Endometrial microvascular endothelial cells (primary cell): ENCODE data around the gene GAK. TPM values are rescaled to one million over a fixed set of nuclear protein-coding genes. Genes with fewer than 3 reads are reported as not detected.

Experiments
- in situ Hi-C: cut with HindIII; loops from 2 replicates; pipeline ENCODE4 v1.10.0; 2017; ENCODE audit warnings: low sequenced_read_pairs, low pct_unique_long_range_greater_than_20kb; ENCODE audit errors: inconsistent ontology term
- total RNA-seq: library from RNA; depleted of rRNA; stranded (reverse); fragments of >200 nt; gene quantifications from one replicate; pipeline ENCODE4 v1.2.3, GENCODE V29; 2015; ENCODE audit errors: inconsistent ontology term

Gene GAK
- total RNA-seq, 1 donor from 2014 or later = 79.9 TPM

GRCh38 chr4:898123-898522, 34.0 kb downstream of the GAK start:
- in situ Hi-C loops = no loop called here

GRCh38 chr4:896630-897029, 35.5 kb downstream of the GAK start:
- in situ Hi-C loops = no loop called here

- in situ Hi-C loops = no loop called here
These were observed 35.9 kb downstream of the GAK start for GRCh38 chr4:896216-896615.

GRCh38 chr4:895596-895995, 36.5 kb downstream of the GAK start:
- in situ Hi-C loops = no loop called here

GRCh38 chr4:893995-894705, 38.0 kb downstream of the GAK start:
- in situ Hi-C loops = no loop called here

- in situ Hi-C loops = no loop called here
These were observed 38.7 kb downstream of the GAK start for GRCh38 chr4:893276-893994.

GRCh38 chr4:892780-893179, 39.3 kb downstream of the GAK start:
- in situ Hi-C loops = no loop called here

GRCh38 chr4:891747-892146, 40.4 kb downstream of the GAK start:
- in situ Hi-C loops = no loop called here

- in situ Hi-C loops = no loop called here
These were observed 42.0 kb downstream of the GAK start for GRCh38 chr4:890036-890695.

- in situ Hi-C loops = no loop called here
These were observed 42.6 kb downstream of the GAK start for GRCh38 chr4:889516-889915.

GRCh38 chr4:888029-888428, 44.1 kb downstream of the GAK start:
- in situ Hi-C loops = no loop called here

- in situ Hi-C loops = no loop called here
These were observed 44.9 kb downstream of the GAK start for GRCh38 chr4:887034-887763.

- in situ Hi-C loops = no loop called here
These were observed 45.9 kb downstream of the GAK start for GRCh38 chr4:886244-886643.

- in situ Hi-C loops = no loop called here
These were observed 46.8 kb downstream of the GAK start for GRCh38 chr4:885353-885752.

- in situ Hi-C loops = no loop called here
These were observed 47.2 kb downstream of the GAK start for GRCh38 chr4:884896-885295.

- in situ Hi-C loops = no loop called here
These were observed 47.9 kb downstream of the GAK start for GRCh38 chr4:884259-884658.

- in situ Hi-C loops = no loop called here
These were observed 48.6 kb downstream of the GAK start for GRCh38 chr4:883377-884095.

- in situ Hi-C loops = no loop called here
These were observed 49.5 kb downstream of the GAK start for GRCh38 chr4:882646-883045.

GRCh38 chr4:881709-882108, 50.4 kb downstream of the GAK start:
- in situ Hi-C loops = no loop called here
